T47D (cell line): ENCODE data around the gene THRB.

Experiments
- DNase-seq, 2 experiments: peaks; one replicate each; pipeline versions ENCODE4 v3.0.0 to v3.0.0-alpha.2; 2011 to 2012; ENCODE audit warnings: low read depth in 1 of 2, low spot score in 1 of 2
- JUND ChIP-seq: IDR thresholded peaks from 2 replicates; pipeline ENCODE4 v1.6.1; 2012; ENCODE audit warnings: low read depth
- in situ Hi-C: cut with HindIII; loops from 2 replicates; pipeline ENCODE4 v1.10.0; 2016; ENCODE audit warnings: low sequenced_read_pairs, low pct_unique_long_range_greater_than_20kb

Gene THRB

DNA sequence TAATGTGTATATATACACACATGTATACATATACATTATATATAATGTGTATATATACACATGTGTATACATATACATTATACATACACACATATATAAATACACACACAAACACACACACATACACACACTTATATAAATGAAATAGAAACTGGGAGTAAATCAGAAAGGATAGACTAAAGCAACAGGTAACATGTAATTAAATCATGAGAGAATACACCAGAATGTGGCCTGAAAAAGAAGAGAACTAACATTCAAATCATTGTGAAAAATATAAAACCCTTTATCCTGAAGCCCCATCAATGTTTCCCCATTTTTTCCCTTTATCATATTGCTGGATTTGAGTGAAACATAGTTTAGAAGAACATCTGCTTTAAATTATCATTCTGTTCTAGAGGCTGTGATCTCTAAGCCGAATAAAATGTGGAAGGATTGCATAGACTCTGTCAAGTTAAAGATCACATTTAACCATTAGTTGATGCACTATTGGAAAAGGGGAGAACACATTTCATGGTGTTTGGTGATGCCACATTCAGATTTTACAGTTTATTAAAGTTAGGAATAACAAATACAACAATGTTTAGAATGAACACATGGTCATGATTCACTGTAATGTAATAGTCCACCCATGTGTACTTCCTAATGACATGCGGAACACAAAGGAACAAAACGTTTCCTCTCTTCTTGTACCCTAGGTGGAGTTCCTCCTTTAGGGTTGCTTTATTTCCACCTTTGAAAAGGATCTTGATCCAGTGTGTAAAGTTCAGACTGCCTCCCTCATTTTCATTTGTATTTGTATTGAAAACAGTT lies 12.5 kb upstream of the THRB start:
- DNase-seq: no peak
- TF ChIP-seq JUND: no peak
- in situ Hi-C loops: no loop called here

DNA sequence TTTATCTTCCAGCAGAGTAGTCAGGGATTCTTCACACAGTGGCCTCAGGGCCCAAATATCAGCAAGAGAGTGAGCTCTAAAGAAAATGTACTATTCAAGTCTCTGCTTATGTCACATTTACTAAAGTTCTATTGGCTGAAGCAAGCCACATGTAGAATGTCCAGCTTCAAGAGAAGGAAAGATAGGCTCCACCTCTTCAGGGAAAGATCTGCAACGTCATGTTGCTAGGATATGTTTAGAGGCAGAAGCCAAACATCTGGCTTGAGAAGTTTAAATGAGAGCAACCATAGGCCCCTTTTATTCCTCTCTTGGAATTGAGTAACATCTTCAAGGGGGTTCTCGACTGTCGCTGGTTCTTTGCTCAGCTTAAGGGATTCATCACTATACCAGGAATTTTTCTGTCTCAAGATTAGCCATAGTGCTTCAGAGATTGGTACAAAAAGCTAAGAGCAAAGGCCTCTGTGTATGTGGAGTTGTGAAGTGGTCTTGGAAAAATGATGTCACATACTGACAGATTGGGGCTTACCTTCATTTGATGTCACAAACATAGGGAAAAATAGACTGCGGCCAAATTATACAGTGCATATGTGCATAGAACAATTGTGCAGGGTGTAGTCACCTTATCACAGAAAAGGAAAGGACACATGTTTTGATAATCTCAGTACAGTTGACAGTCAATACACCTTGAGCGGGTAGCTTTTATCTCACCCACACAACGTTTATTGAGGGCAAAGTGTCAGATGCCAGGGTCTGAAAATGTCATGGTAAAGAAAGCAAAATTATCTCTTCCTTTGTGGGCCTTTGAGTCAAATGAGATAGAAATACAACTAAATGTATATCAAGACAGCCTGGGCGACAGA lies 11.3 kb upstream of the THRB start:
- in situ Hi-C loops: no loop called here
- no peak for TF ChIP-seq JUND
- DNase-seq: no peak

DNA sequence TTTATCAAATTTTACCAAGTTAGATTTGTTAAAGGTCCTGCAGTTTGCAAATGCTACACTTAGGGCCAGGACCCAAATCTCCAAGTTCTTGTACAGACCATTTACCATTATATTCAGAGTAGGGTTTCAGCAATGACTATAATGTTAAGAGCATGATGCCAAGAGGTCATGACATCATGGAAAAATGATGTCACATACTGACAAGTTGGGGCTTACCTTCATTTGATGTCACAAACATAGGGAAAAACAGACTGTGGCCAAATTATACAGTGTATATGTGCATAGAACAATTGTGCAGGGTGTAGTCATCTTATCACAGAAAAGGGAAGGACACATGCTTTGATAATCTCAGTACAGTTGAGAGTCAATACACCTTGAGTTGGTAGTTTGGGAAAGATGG lies 10.1 kb upstream of the THRB start:
- no peak for DNase-seq
- no peak for TF ChIP-seq JUND
- in situ Hi-C loops: no loop called here

DNA sequence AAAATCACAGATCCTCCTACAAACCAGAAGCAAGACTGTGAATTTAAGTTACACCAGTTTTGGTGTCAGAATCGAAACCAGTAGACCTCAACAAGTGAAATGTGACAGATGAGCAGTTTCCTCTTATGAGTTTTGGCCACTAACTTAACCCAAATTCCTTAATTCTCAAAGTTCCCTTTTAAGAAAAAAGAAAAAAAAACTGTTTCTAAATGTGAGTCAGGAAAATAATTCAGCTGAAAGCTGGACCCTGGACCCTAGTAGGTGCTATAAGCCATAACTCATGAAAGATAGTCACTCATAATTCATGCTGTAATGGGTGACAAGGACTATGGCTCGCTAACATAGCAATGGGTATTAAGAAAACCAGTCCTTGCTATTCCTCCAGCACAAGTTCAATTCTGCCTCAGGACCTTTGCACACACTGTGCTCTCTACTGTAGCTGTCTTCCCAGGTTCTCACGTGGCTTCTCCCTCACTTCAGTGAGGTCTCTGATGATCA lies 9.0 kb upstream of the THRB start:
- in situ Hi-C loops: no loop called here
- DNase-seq: no peak
- no peak for TF ChIP-seq JUND

DNA sequence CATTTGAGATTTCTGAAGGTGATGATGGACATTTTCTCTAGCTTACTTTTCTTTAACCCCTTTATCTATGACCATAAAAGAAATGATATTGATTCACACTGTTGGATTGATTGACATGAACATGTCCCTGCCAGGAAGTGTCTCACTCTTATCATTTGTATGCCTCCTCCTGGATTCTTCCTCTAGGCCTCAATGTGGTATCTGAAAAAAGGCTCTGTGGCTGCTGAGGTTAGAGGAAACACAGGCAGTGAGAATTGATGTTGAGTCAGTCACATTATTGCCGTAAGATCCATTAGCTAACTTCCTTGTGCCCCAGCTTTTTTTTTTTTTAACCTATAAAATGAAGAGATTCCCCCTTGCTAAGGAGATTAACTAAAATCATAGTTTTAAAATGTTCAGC lies 8.0 kb upstream of the THRB start:
- no peak for TF ChIP-seq JUND
- DNase-seq: no peak
- in situ Hi-C loops: no loop called here

DNA sequence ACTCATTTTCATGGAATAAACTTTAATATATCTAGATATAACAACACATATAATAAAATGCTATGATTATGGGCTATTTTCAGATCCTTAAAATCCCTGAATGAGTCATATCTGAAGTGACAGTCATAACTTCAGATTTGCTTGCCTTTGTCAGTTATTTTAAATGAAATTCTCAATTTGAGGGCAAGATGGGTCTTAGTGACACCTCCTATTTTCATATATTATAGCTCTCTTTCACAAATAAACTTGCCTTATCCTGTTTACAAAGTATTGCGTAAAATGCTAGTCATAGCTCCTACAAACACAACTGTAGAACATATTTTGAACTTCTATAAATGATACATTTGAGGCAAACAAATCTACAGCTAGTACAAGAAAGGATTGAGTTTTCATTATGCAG lies 6.2 kb upstream of the THRB start:
- in situ Hi-C loops: no loop called here
- no peak for DNase-seq
- no peak for TF ChIP-seq JUND

DNA sequence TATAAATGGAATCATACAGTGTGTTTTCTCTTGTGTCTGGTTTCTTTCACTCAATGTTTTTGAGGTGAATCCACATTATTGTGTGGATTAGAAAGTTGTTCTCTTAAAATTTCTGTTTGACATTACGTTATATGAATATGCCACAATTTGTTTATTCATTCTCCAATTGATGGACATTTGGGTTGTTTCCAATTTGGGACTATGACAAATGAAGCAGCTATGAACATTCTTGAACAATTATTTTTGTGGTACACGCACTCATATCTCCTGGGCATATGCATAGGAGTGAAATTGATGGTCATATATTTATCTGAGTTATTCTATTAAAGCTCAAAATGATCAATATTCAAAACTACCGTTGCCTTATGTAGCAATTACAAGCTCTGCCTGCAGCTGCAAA lies 5.3 kb upstream of the THRB start:
- in situ Hi-C loops: no loop called here
- no peak for TF ChIP-seq JUND
- no peak for DNase-seq

DNA sequence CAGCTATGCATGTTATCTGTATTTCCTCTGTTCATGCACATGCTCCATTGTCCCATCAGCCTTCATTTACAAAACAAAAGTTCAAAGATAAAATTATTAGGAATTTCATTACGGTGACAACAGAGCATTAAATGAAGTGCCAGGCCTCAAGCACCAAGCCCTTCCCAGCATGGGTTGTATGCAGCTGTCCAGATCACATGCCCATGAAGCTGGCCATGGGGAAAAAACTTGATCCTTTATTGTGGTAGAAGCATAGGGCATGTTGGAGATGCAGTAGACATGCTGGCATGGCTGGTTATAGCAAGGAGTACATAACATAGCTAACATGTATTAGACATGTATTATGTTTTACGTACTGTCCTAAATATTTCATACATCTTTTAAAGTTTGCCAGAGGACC lies 4.1 kb upstream of the THRB start:
- DNase-seq: no peak
- TF ChIP-seq JUND: no peak
- in situ Hi-C loops: no loop called here

DNA sequence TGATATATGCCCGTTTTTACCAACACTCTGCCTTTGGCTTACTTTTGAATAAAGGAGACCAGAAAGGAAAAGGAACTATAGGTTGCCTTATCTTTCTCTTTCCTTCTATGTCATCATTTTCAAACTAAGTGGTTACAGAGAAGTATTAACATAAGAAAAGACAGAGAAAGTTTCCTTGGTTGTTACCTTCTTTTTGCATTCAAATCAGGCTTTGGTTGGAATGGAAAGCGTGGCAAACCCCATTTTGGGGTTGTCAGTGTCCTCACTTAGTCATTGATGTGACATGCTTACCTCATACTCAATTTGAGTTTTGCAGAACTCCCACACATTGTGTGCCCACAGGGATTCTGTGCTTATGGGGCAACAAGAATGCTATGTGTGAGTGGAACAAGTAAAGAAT lies 3.7 kb upstream of the THRB start:
- no peak for TF ChIP-seq JUND
- in situ Hi-C loops: no loop called here
- no peak for DNase-seq

DNA sequence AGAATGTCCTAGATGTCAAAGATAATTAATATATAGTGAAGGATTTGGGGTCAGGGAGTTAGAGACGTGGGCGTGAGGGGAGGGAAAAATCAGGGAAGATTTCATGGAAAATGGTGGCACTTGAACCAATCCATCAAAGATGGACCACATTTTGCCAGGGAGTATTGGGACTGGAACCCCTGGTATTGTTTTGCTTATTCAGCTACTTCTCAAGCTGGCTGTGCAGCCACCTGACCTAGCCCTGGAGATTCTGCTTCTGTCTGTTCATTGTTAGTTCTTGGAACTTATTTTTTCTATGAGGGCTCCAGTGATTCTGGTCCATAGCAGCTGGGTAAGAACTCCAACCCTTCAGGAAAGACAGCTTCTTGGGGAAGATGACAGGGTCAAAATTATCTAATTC lies 3.3 kb upstream of the THRB start:
- no peak for DNase-seq
- in situ Hi-C loops: no loop called here
- no peak for TF ChIP-seq JUND

DNA sequence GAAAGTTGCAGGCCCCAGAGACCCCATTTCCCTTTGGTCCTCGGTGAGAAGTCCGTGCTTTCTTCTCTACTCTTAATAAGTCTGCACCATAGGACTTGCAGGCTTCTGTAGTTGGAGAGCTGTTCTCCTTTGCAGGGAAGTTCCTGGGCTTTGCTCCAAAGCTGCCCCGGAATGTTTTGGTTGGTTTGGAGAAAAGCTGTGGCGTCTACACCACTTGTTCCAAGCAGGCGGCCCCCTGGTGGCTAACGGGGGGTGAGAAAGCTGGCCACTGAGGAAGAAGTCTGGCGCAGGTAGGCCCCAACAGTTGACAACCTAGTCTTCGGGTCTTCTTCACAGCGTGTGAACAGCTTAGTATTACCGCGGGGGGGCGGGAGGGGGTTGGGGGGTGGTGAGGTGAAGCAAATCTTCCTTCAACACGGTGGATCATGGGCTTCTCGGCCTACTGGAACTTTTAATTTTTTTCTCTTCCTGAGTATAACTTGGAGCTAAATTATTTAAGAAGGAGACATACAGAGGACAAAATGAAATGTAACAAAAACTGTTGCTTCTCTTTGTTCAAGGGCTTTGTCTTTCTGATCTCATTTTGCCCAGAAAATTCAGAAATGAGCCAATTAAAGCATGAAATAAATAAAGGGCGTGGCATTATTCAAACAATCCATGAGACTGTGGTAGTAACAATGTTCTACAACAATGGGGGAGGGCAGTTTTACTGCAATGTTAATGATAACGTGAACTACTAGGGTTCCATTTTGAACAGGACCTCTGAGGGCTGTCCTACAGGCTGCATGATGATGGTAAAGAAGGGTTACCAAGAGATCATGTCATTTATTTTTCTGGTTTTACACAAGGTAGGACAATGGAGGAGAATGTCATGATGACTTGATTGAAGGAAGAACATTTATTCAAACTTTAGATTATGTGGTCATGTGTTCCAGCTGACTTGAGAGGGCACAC lies 2.2 kb upstream of the THRB start:
- in situ Hi-C loops: no loop called here
- peak; percentile 48 to 86 for DNase-seq

DNA sequence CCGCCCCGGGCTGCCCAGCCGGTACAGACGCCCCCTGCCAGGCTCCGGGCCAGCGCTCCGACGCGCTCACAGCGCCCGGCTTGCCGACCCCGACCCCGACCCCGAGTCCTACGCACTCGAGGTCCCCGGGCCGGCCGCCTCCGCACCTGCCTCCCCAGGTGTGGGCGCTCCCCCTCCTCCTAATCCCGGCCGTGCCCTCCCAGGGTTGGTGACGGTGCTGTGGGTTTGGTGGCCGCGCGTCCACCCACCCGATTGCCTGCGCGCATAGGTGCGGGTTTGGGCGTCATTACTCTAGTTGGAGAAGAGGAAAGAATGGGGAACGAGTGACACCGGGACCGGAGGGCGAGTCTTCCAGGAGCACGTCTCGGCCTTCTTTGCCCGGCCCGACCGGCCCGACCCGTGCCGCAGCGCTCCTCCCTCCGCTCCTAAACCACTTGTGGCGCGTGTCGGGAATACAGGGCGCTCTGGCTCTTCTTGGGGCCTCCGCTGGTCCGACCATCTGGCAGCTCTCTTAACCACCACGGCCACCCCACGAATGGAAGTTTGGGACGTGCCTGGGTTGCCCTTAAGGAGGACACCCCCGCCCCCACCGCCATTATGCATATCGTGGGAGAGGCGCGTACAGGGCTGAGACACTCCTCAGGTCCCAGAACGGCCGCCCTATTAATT lies 810 bp upstream of the THRB start:
- TF ChIP-seq JUND: no peak
- in situ Hi-C loops: no loop called here
- peak; percentile 78 to 88 for DNase-seq

More for the DNA sequence above, 2.2 kb upstream of the THRB start:
- TF ChIP-seq JUND: no peak
